Hepatocyte (in vitro differentiated cells): ENCODE data around the gene CCDC73. TPM values are rescaled to one million over a fixed set of nuclear protein-coding genes. Genes with fewer than 3 reads are reported as not detected.

ENCODE experiments used
- DNase-seq: peaks from one replicate; pipeline ENCODE4 v3.0.0-alpha.2; 2016; ENCODE audit warnings: low spot score
- H2AFZ ChIP-seq: fragments of 200-600 bp; sonication (generic); 2 replicates; pipeline ENCODE4 v1.6.0; 2016; ENCODE audit warnings: antibody characterized with exemption, mild to moderate bottlenecking
- H3K27ac ChIP-seq: fragments of 200-600 bp; sonication (generic); 2 replicates; pipeline ENCODE4 v1.5.1; 2016; ENCODE audit warnings: mild to moderate bottlenecking
- H3K27me3 ChIP-seq: fragments of 200-600 bp; sonication (generic); 2 replicates; pipeline ENCODE4 v1.6.1; 2016
- H3K36me3 ChIP-seq: fragments of 200-600 bp; sonication (generic); replicated peaks from 2 replicates; pipeline ENCODE4 v1.5.1; 2016; ENCODE audit warnings: low read depth; ENCODE audit not compliant: insufficient read depth
- H3K4me1 ChIP-seq: fragments of 200-600 bp; sonication (generic); 2 replicates; pipeline ENCODE4 v1.5.1; 2016; ENCODE audit warnings: mild to moderate bottlenecking, moderate library complexity; ENCODE audit not compliant: insufficient read depth
- H3K4me2 ChIP-seq: fragments of 200-600 bp; sonication (generic); 2 replicates; pipeline ENCODE4 v1.6.0; 2016
- H3K4me3 ChIP-seq: fragments of 200-600 bp; sonication (generic); 2 replicates; pipeline ENCODE4 v1.5.1; 2016; ENCODE audit warnings: mild to moderate bottlenecking
- H3K79me2 ChIP-seq: fragments of 200-600 bp; sonication (generic); 2 replicates; pipeline ENCODE4 v1.6.0; 2017; ENCODE audit warnings: mild to moderate bottlenecking
- H3K9me2 ChIP-seq: fragments of 200-600 bp; sonication (generic); replicated peaks from 2 replicates; pipeline ENCODE4 v1.6.0; 2017; ENCODE audit warnings: mild to moderate bottlenecking; ENCODE audit not compliant: insufficient read depth
- H3K9me3 ChIP-seq: fragments of 200-600 bp; sonication (generic); 2 replicates; pipeline ENCODE4 v1.5.1; 2016; ENCODE audit warnings: low read depth, mild to moderate bottlenecking
- H4K20me1 ChIP-seq: fragments of 200-600 bp; sonication (generic); 2 replicates; pipeline ENCODE4 v1.6.0; 2016; ENCODE audit warnings: mild to moderate bottlenecking; ENCODE audit not compliant: insufficient read depth, poor library complexity, severe bottlenecking
- EZH2 ChIP-seq: fragments of 200-600 bp; sonication (generic); IDR thresholded peaks from 2 replicates; pipeline ENCODE4 v1.6.1; 2016; ENCODE audit warnings: antibody characterized with exemption, mild to moderate bottlenecking, borderline replicate concordance
- EZH2phosphoT487 ChIP-seq: fragments of 200-600 bp; sonication (generic); IDR thresholded peaks from one replicate; pipeline ENCODE4 v1.6.1; 2018; ENCODE audit warnings: antibody characterized with exemption, mild to moderate bottlenecking, low read depth, moderate library complexity; ENCODE audit not compliant: unreplicated experiment, severe bottlenecking
- WGBS: methylation state at CpG from one replicate; pipeline ENCODE4 v1.1.6; 2016; ENCODE audit warnings: low lambda C conversion rate; ENCODE audit errors: missing lambda C conversion rate; 5-methylcytosine and 5-hydroxymethylcytosine counted together
- polyA plus RNA-seq: library from polyadenylated mRNA; unstranded; fragments of >200 nt; fragmentation: Nextera tagmentation; extraction: Ambion mirVana; gene quantifications from 2 replicates; pipeline ENCODE4 v1.2.1, GENCODE V29; 2016
- total RNA-seq: library from RNA; depleted of rRNA; stranded (reverse); fragments of >200 nt; gene quantifications from 2 replicates; pipeline ENCODE4 v1.2.3, GENCODE V29; 2014
- TF ChIP-seq, protein P1 (sequence below): fragments of 200-600 bp; sonication (generic); IDR thresholded peaks from 2 replicates; pipeline ENCODE4 v1.5.1; 2016; ENCODE audit warnings: antibody characterized with exemption, mild to moderate bottlenecking; ENCODE audit not compliant: poor library complexity

CCDC73 gene
- total and polyA plus RNA-seq, 2 experiments from 2014 or later: 0.03 TPM; not detected in 1

GRCh38 chr11:32586576-32587190 is 207.8 kb downstream of the CCDC73 start:
- Histone ChIP-seq H3K27ac (no peak overlapping the region), H3K9me3 (no peaks in the 10 kb centered on the region), H3K4me2 (peak overlapping the region; percentile 85), H3K4me3 (no peak overlapping the region), H3K79me2 (peaks cover 59% of the 10 kb centered on the region), H3K4me1 (peaks cover 18% of the 10 kb centered on the region), H3K9me2 (no peaks in the 10 kb centered on the region), H3K27me3 (no peaks in the 10 kb centered on the region), H4K20me1 (peaks cover 39% of the 10 kb centered on the region), H3K36me3 (no peaks in the 10 kb centered on the region), H2AFZ (no peak overlapping the region)
- TF ChIP-seq EZH2phosphoT487: no peak
- TF ChIP-seq, protein P1, sequence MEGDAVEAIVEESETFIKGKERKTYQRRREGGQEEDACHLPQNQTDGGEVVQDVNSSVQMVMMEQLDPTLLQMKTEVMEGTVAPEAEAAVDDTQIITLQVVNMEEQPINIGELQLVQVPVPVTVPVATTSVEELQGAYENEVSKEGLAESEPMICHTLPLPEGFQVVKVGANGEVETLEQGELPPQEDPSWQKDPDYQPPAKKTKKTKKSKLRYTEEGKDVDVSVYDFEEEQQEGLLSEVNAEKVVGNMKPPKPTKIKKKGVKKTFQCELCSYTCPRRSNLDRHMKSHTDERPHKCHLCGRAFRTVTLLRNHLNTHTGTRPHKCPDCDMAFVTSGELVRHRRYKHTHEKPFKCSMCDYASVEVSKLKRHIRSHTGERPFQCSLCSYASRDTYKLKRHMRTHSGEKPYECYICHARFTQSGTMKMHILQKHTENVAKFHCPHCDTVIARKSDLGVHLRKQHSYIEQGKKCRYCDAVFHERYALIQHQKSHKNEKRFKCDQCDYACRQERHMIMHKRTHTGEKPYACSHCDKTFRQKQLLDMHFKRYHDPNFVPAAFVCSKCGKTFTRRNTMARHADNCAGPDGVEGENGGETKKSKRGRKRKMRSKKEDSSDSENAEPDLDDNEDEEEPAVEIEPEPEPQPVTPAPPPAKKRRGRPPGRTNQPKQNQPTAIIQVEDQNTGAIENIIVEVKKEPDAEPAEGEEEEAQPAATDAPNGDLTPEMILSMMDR: peak; percentile 26
- no peak for DNase-seq
- 75% methylated on average over 4 of the region's 4 CpGs for WGBS

DNA sequence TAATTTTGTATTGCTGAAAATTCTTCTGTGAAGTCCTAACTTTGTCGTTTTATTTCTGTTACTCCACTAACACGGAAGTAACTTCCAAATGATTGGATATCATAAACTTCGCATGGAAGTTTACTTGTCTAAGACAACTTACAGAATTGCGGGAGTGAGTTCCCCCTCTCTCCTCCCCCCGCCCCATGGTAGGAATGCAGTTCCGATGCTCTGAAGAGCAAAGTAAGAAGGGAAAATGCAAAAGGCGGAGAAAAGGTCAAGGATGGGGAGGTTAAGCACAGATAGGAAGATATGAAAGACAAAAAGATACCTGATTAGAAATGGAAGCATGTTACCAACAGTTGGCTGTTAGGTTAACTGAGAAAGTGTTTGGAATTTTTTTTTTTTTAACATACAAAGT is 209.5 kb downstream of the CCDC73 start:
- peak; percentile 15 for DNase-seq
- peaks cover 37% of the 10 kb centered on the region for H4K20me1 ChIP-seq

GRCh38 chr11:32583459-32584271 is 210.8 kb downstream of the CCDC73 start, which contains the start of gene EIF3M:
EIF3M (plus strand) TSS chr11:32583831; CDS start chr11:32583888, 57 bp downstream.
- Histone ChIP-seq H3K27ac (peak within 1 kb of the TSS; percentile 92), H3K36me3 (no peaks in the 10 kb centered on the region), H4K20me1 (peaks cover 36% of the 10 kb centered on the region), H3K27me3 (no peaks in the 10 kb centered on the region), H3K4me1 (peaks cover 18% of the 10 kb centered on the region), H3K9me2 (no peaks in the 10 kb centered on the region), H3K9me3 (no peaks in the 10 kb centered on the region), H3K4me3 (peak within 1 kb of the TSS; percentile 64), H3K4me2 (peak within 1 kb of the TSS; percentile 85), H2AFZ (peak within 1 kb of the TSS; percentile 86), H3K79me2 (peaks cover 46% of the 10 kb centered on the region)
- peak; percentile 97 for DNase-seq
- WGBS: 2% methylated on average over 70 of the region's 70 CpGs
- TF ChIP-seq, protein P1: no peak
- no peak for TF ChIP-seq EZH2
- TF ChIP-seq EZH2phosphoT487: no peak

More for the DNA sequence above, 209.5 kb downstream of the CCDC73 start:
- Histone ChIP-seq H3K4me2 (peak overlapping the region; percentile 85), H3K4me3 (peak overlapping the region; percentile 64), H3K27ac (peak overlapping the region; percentile 92), H3K9me2 (no peaks in the 10 kb centered on the region), H2AFZ (peak overlapping the region; percentile 62), H3K4me1 (peaks cover 18% of the 10 kb centered on the region), H3K36me3 (no peaks in the 10 kb centered on the region), H3K79me2 (peaks cover 58% of the 10 kb centered on the region), H3K27me3 (no peaks in the 10 kb centered on the region), H3K9me3 (no peaks in the 10 kb centered on the region)
- TF ChIP-seq, protein P1: no peak
- no peak for TF ChIP-seq EZH2
- TF ChIP-seq EZH2phosphoT487: no peak
- 3% methylated on average over 7 of the region's 7 CpGs for WGBS
